ENCODE data around the gene GALNT13.

Gene GALNT13

GRCh38 chr2:154203206-154203605, 331.5 kb downstream of the GALNT13 start:
- TF ChIP-seq SIN3A (IDR thresholded peaks at IDR 0.05; ENCODE audit: borderline replicate concordance, insufficient read depth, low read length) (no peak), FOXP2 (optimal IDR thresholded peaks at IDR 0.05; ENCODE audit: borderline replicate concordance, extremely low read depth, extremely low read length, insufficient read depth) (no peak), POLR2AphosphoS5 (IDR thresholded peaks at IDR 0.05; ENCODE audit: low read depth, low read length) (no peak), TAF1 (IDR thresholded peaks at IDR 0.05; ENCODE audit: borderline replicate concordance, insufficient read depth, low read length) (no peak), REST (IDR thresholded peaks at IDR 0.05; ENCODE audit: insufficient read depth in 1 of 2, low read depth in 2 of 2, low read length in 2 of 2) (no peak)

GRCh38 chr2:154203902-154204301, 332.2 kb downstream of the GALNT13 start:
- TF ChIP-seq TAF1 (IDR thresholded peaks at IDR 0.05; ENCODE audit: borderline replicate concordance, insufficient read depth, low read length): no peak
- no peak for TF ChIP-seq POLR2AphosphoS5 (IDR thresholded peaks at IDR 0.05; ENCODE audit: low read depth, low read length)
- TF ChIP-seq FOXP2 (optimal IDR thresholded peaks at IDR 0.05; ENCODE audit: borderline replicate concordance, extremely low read depth, extremely low read length, insufficient read depth): no peak
- no peak for TF ChIP-seq REST (IDR thresholded peaks at IDR 0.05; ENCODE audit: insufficient read depth in 1 of 2, low read depth in 2 of 2, low read length in 2 of 2)
- TF ChIP-seq SIN3A (IDR thresholded peaks at IDR 0.05; ENCODE audit: borderline replicate concordance, insufficient read depth, low read length): no peak

GRCh38 chr2:154207288-154208047, 335.7 kb downstream of the GALNT13 start:
- no peak for TF ChIP-seq SIN3A (IDR thresholded peaks at IDR 0.05; ENCODE audit: borderline replicate concordance, insufficient read depth, low read length)
- no peak for TF ChIP-seq POLR2AphosphoS5 (IDR thresholded peaks at IDR 0.05; ENCODE audit: low read depth, low read length)
- TF ChIP-seq TAF1 (IDR thresholded peaks at IDR 0.05; ENCODE audit: borderline replicate concordance, insufficient read depth, low read length): no peak
- no peak for TF ChIP-seq REST (IDR thresholded peaks at IDR 0.05; ENCODE audit: insufficient read depth in 1 of 2, low read depth in 2 of 2, low read length in 2 of 2)
- no peak for TF ChIP-seq FOXP2 (optimal IDR thresholded peaks at IDR 0.05; ENCODE audit: borderline replicate concordance, extremely low read depth, extremely low read length, insufficient read depth)

GRCh38 chr2:154223726-154224125, 352.0 kb downstream of the GALNT13 start:
- no peak for TF ChIP-seq REST (IDR thresholded peaks at IDR 0.05; ENCODE audit: insufficient read depth in 1 of 2, low read depth in 2 of 2, low read length in 2 of 2)
- no peak for TF ChIP-seq POLR2AphosphoS5 (IDR thresholded peaks at IDR 0.05; ENCODE audit: low read depth, low read length)
- no peak for TF ChIP-seq FOXP2 (optimal IDR thresholded peaks at IDR 0.05; ENCODE audit: borderline replicate concordance, extremely low read depth, extremely low read length, insufficient read depth)
- TF ChIP-seq TAF1 (IDR thresholded peaks at IDR 0.05; ENCODE audit: borderline replicate concordance, insufficient read depth, low read length): no peak
- TF ChIP-seq SIN3A (IDR thresholded peaks at IDR 0.05; ENCODE audit: borderline replicate concordance, insufficient read depth, low read length): no peak

Data from PFSK-1 (cell line).